ENCODE data around the gene DSG3. TPM values are rescaled to one million over a fixed set of nuclear protein-coding genes. Genes with fewer than 3 reads are reported as not detected.

DSG3 gene, protein sequence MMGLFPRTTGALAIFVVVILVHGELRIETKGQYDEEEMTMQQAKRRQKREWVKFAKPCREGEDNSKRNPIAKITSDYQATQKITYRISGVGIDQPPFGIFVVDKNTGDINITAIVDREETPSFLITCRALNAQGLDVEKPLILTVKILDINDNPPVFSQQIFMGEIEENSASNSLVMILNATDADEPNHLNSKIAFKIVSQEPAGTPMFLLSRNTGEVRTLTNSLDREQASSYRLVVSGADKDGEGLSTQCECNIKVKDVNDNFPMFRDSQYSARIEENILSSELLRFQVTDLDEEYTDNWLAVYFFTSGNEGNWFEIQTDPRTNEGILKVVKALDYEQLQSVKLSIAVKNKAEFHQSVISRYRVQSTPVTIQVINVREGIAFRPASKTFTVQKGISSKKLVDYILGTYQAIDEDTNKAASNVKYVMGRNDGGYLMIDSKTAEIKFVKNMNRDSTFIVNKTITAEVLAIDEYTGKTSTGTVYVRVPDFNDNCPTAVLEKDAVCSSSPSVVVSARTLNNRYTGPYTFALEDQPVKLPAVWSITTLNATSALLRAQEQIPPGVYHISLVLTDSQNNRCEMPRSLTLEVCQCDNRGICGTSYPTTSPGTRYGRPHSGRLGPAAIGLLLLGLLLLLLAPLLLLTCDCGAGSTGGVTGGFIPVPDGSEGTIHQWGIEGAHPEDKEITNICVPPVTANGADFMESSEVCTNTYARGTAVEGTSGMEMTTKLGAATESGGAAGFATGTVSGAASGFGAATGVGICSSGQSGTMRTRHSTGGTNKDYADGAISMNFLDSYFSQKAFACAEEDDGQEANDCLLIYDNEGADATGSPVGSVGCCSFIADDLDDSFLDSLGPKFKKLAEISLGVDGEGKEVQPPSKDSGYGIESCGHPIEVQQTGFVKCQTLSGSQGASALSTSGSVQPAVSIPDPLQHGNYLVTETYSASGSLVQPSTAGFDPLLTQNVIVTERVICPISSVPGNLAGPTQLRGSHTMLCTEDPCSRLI
- not detected for total RNA-seq

DNA sequence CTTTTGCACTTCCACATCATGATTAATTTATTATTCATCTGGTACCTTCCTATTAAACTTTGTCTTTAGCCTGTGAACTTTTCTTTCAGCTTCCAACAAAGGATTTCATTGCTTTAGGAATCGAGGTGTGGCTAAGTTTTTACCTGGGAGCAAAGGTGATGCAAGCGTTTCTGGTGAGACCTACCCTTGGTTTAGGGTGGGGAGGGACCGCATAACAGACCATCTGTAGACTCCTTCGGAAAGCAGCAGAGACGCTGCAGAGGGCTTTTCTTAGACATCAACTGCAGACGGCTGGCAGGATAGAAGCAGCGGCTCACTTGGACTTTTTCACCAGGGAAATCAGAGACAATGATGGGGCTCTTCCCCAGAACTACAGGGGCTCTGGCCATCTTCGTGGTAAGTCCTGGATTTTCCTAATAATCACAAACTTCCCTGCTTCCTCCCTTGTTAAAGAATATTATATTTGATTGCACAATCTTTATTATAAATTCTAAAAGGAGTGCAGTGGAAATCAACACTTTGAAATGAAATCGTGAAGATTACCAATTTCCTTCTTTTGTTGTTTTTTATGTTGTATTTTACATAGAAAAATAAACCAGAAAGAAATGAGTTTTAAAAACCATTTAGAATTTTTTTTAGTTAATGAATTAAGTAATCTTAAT, at the start of gene DSG3:
Gene DSG3 (plus strand): TSS at position 212 of the 662 bp plus-strand sequence. CDS start 137 bp downstream, at position 349.
- H3K4me3 Mint-ChIP-seq: no peak within 1 kb of the TSS
- no peaks in the 10 kb centered on the region for H3K27me3 Mint-ChIP-seq
- no peaks in the 10 kb centered on the region for H3K4me1 Mint-ChIP-seq
- DNase-seq: no peak
- no peaks in the 10 kb centered on the region for H3K36me3 Mint-ChIP-seq
- H3K27ac Mint-ChIP-seq: no peak within 1 kb of the TSS
- H3K9me3 Mint-ChIP-seq: no peaks in the 10 kb centered on the region

DNA sequence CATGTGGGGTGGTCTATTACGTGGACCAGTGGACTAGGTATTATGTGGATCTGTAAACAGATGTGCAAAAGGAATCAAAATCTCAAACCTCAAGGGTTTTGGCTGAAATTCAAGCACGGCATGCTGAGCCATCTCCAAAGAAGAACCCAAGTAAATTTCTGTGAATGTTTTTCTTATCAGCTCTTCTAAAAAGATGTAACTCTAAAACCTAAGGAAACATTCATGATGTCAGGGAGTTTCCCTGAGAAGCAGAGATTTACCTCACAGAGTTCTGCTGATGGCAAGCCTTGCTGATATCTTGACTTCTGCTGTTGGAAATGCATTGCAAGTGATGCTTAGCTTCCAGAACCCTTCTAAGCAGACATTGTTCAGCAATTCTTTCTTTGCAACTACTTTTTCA, 49.4 kb upstream of the DSG3 start:
- Mint-ChIP-seq H3K27me3 (peaks cover 3% of the 10 kb centered on the region), H3K4me1 (no peaks in the 10 kb centered on the region), H3K27ac (no peak overlapping the region), H3K4me3 (no peak overlapping the region), H3K9me3 (no peaks in the 10 kb centered on the region), H3K36me3 (no peaks in the 10 kb centered on the region)
- no peak for DNase-seq

- Mint-ChIP-seq H3K9me3 (no peaks in the 10 kb centered on the region), H3K36me3 (no peaks in the 10 kb centered on the region), H3K4me3 (no peak overlapping the region), H3K4me1 (no peaks in the 10 kb centered on the region), H3K27me3 (peaks cover 3% of the 10 kb centered on the region), H3K27ac (no peak overlapping the region)
- DNase-seq: no peak
These were observed 48.1 kb upstream of the DSG3 start for GRCh38 chr18:31399306-31400032.

GRCh38 chr18:31401156-31402025, 46.1 kb upstream of the DSG3 start:
- no peak for DNase-seq
- H3K4me1 Mint-ChIP-seq: no peaks in the 10 kb centered on the region
- peaks cover 3% of the 10 kb centered on the region for H3K27me3 Mint-ChIP-seq
- H3K36me3 Mint-ChIP-seq: no peaks in the 10 kb centered on the region
- H3K4me3 Mint-ChIP-seq: no peak overlapping the region
- no peak overlapping the region for H3K27ac Mint-ChIP-seq
- H3K9me3 Mint-ChIP-seq: no peaks in the 10 kb centered on the region

GRCh38 chr18:31402026-31402373, 45.5 kb upstream of the DSG3 start:
- Mint-ChIP-seq H3K4me3 (no peak overlapping the region), H3K27me3 (peaks cover 3% of the 10 kb centered on the region), H3K36me3 (no peaks in the 10 kb centered on the region), H3K9me3 (no peaks in the 10 kb centered on the region), H3K27ac (no peak overlapping the region), H3K4me1 (no peaks in the 10 kb centered on the region)
- DNase-seq: no peak

GRCh38 chr18:31403409-31403808, 44.1 kb upstream of the DSG3 start:
- Mint-ChIP-seq H3K27me3 (peaks cover 3% of the 10 kb centered on the region), H3K27ac (no peak overlapping the region), H3K9me3 (no peaks in the 10 kb centered on the region), H3K4me1 (no peaks in the 10 kb centered on the region), H3K4me3 (no peak overlapping the region), H3K36me3 (no peaks in the 10 kb centered on the region)
- no peak for DNase-seq

GRCh38 chr18:31407649-31408048, 39.9 kb upstream of the DSG3 start:
- Mint-ChIP-seq H3K4me1 (no peaks in the 10 kb centered on the region), H3K27ac (no peak overlapping the region), H3K9me3 (peaks cover 8% of the 10 kb centered on the region), H3K4me3 (no peak overlapping the region), H3K36me3 (no peaks in the 10 kb centered on the region), H3K27me3 (peaks cover 5% of the 10 kb centered on the region)
- no peak for DNase-seq

DNA sequence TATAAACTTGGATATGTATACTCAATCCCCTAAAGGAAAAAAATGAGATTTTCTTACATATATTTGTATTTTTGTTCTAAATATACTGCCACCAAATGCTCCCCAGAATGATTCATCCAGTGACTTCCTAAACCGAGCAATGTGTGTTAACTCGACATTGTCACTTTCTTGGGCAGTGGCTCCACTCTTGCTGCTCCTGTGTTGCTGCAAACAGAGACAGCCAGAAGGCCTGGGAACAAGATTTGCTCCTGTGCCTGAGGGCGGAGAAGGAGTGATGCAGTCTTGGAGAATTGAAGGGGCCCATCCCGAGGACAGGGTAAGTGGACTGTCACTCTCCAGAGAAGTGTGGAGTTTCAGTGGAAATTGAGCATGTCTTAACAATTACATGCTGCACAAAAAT, 38.3 kb upstream of the DSG3 start:
- H3K4me3 Mint-ChIP-seq: no peak overlapping the region

DNA sequence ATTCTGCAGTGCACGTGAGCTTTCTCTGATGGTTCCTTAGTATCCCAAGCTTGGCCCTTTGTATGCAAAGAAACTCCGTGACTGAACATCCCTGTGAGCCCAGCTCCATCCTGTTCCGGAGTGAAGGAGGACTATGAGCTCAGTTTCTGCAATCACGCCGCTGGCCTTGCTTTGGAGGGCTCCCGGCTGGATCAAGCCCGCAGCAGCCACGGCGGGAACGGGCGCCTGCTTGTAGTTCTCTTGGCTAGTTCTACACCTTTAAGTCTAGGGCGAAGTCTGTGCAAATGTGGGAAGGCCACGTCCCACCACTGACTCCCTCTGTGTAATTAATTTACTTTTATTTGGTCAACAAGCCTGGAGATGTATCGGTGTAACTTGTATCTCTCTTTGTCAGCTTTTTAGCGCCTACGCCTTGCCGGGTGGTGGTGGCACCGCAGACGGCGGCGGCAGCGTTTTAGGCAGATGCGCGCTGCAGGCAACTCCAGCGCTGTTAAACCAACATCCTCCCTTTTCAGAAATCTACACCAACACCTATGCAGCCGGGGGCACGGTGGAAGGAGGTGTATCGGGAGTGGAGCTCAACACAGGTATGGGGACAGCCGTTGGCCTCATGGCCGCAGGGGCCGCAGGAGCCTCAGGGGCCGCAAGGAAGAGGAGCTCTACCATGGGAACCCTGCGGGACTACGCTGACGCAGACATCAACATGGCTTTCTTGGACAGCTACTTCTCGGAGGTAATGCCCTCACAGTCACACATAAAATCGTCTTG, 36.6 kb upstream of the DSG3 start:
- Mint-ChIP-seq H3K4me3 (no peak overlapping the region), H3K27ac (no peak overlapping the region), H3K4me1 (no peaks in the 10 kb centered on the region), H3K36me3 (no peaks in the 10 kb centered on the region), H3K9me3 (peaks cover 12% of the 10 kb centered on the region), H3K27me3 (peaks cover 5% of the 10 kb centered on the region)
- no peak for DNase-seq

More for the DNA sequence above, 38.3 kb upstream of the DSG3 start:
- Mint-ChIP-seq H3K36me3 (no peaks in the 10 kb centered on the region), H3K9me3 (peaks cover 9% of the 10 kb centered on the region), H3K27ac (no peak overlapping the region), H3K4me1 (no peaks in the 10 kb centered on the region), H3K27me3 (peaks cover 5% of the 10 kb centered on the region)
- no peak for DNase-seq

GRCh38 chr18:31413137-31413536, 34.4 kb upstream of the DSG3 start:
- Mint-ChIP-seq H3K4me3 (no peak overlapping the region), H3K36me3 (no peaks in the 10 kb centered on the region), H3K4me1 (no peaks in the 10 kb centered on the region), H3K27me3 (peaks cover 5% of the 10 kb centered on the region), H3K27ac (no peak overlapping the region), H3K9me3 (peaks cover 12% of the 10 kb centered on the region)
- no peak for DNase-seq

- no peak overlapping the region for H3K4me3 Mint-ChIP-seq
- peaks cover 4% of the 10 kb centered on the region for H3K9me3 Mint-ChIP-seq
- H3K36me3 Mint-ChIP-seq: no peaks in the 10 kb centered on the region
- DNase-seq: no peak
- no peaks in the 10 kb centered on the region for H3K27me3 Mint-ChIP-seq
- no peaks in the 10 kb centered on the region for H3K4me1 Mint-ChIP-seq
- no peak overlapping the region for H3K27ac Mint-ChIP-seq
These were observed 29.7 kb upstream of the DSG3 start for GRCh38 chr18:31417850-31418249.

GRCh38 chr18:31419457-31419932, 28.0 kb upstream of the DSG3 start:
- H3K27me3 Mint-ChIP-seq: no peaks in the 10 kb centered on the region
- no peak overlapping the region for H3K27ac Mint-ChIP-seq
- H3K36me3 Mint-ChIP-seq: no peaks in the 10 kb centered on the region
- DNase-seq: no peak
- H3K4me1 Mint-ChIP-seq: no peaks in the 10 kb centered on the region
- H3K9me3 Mint-ChIP-seq: peaks cover 3% of the 10 kb centered on the region
- H3K4me3 Mint-ChIP-seq: no peak overlapping the region

GRCh38 chr18:31420032-31420431, 27.5 kb upstream of the DSG3 start:
- Mint-ChIP-seq H3K27me3 (no peaks in the 10 kb centered on the region), H3K4me3 (no peak overlapping the region), H3K4me1 (no peaks in the 10 kb centered on the region), H3K27ac (no peak overlapping the region), H3K9me3 (peaks cover 3% of the 10 kb centered on the region), H3K36me3 (no peaks in the 10 kb centered on the region)
- no peak for DNase-seq
